ENCODE data around the gene NDUFV3.

DNA sequence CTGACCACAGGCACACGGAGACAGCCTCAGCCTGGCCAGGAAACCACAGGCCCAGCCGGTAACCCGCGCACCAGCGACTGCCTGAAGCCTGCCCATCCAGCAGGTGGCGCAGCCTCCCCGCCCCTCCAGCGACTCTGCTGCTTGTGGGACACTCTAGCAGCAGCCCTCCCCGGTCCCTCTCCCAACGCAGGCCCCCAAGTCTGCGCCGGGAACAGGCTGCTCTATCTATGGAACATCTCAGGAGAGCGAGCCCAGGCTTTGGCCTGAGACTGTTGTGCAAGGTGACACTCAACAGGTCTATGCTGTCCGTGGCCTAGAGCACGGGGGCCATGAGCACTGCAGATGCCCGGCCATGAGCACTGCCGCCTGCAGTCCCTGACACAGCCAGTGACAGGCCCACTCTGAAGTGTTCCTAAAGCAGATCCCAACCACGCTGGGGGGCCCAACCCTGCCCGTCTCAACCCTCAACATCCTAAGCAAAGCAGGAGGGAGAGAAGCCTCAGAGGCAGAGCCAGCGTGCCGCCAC lies 42.2 kb upstream of the NDUFV3 start:
- TF ChIP-seq, protein P1, sequence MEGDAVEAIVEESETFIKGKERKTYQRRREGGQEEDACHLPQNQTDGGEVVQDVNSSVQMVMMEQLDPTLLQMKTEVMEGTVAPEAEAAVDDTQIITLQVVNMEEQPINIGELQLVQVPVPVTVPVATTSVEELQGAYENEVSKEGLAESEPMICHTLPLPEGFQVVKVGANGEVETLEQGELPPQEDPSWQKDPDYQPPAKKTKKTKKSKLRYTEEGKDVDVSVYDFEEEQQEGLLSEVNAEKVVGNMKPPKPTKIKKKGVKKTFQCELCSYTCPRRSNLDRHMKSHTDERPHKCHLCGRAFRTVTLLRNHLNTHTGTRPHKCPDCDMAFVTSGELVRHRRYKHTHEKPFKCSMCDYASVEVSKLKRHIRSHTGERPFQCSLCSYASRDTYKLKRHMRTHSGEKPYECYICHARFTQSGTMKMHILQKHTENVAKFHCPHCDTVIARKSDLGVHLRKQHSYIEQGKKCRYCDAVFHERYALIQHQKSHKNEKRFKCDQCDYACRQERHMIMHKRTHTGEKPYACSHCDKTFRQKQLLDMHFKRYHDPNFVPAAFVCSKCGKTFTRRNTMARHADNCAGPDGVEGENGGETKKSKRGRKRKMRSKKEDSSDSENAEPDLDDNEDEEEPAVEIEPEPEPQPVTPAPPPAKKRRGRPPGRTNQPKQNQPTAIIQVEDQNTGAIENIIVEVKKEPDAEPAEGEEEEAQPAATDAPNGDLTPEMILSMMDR (IDR thresholded peaks at IDR 0.05; ENCODE audit: extremely low read depth in 1 of 2, insufficient read depth in 1 of 2, low read depth in 1 of 2, low read length in 2 of 2), result peak; percentile 36 to 59
- TF ChIP-seq MYC (IDR thresholded peaks at IDR 0.05; ENCODE audit: low read depth, low read length), result no peak
